Mesendoderm (in vitro differentiated cells): ENCODE measurements around the gene BRD7.

Experiments
- DNase-seq: peaks from one replicate; pipeline ENCODE4 v3.0.0; 2013
- H2AK5ac ChIP-seq: 2 replicates; pipeline ENCODE4 v1.6.1; 2013; ENCODE audit warnings: low read length, inconsistent platforms
- H2BK120ac ChIP-seq: 2 replicates; pipeline ENCODE4 v1.6.1; 2013; ENCODE audit warnings: low read depth, mild to moderate bottlenecking, low read length, moderate library complexity, mixed read lengths
- H2BK15ac ChIP-seq: replicated peaks from 2 replicates; pipeline ENCODE4 v1.6.1; 2013; ENCODE audit warnings: low read depth, mild to moderate bottlenecking, moderate library complexity
- H2BK5ac ChIP-seq: 2 replicates; pipeline ENCODE4 v1.6.1; 2013; ENCODE audit warnings: low read length, inconsistent platforms
- H3K18ac ChIP-seq: 2 replicates; pipeline ENCODE4 v1.6.1; 2013; ENCODE audit warnings: mild to moderate bottlenecking, low read length, mixed read lengths
- H3K23ac ChIP-seq: one replicate; pipeline ENCODE4 v1.6.1; 2013; ENCODE audit warnings: low read length
- H3K27ac ChIP-seq: 2 replicates; pipeline ENCODE4 v1.5.1; 2013; ENCODE audit warnings: low read depth, mild to moderate bottlenecking, inconsistent platforms, low read length, moderate library complexity
- H3K27me3 ChIP-seq: 2 replicates; pipeline ENCODE4 v1.6.1; 2013; ENCODE audit warnings: low read length, control low read depth, mild to moderate bottlenecking, inconsistent platforms; ENCODE audit not compliant: insufficient read depth, poor library complexity
- H3K36me3 ChIP-seq: 2 replicates; pipeline ENCODE4 v1.6.1; 2013; ENCODE audit warnings: low read length, inconsistent platforms; ENCODE audit not compliant: control insufficient read depth, insufficient read depth
- H3K4ac ChIP-seq: one replicate; pipeline ENCODE4 v1.6.1; 2013; ENCODE audit warnings: low read depth, mild to moderate bottlenecking, low read length, moderate library complexity
- H3K4me1 ChIP-seq: 2 replicates; pipeline ENCODE4 v1.6.1; 2013; ENCODE audit warnings: low read depth, low read length, inconsistent platforms; ENCODE audit not compliant: control insufficient read depth
- H3K4me2 ChIP-seq: 2 replicates; pipeline ENCODE4 v1.6.1; 2013; ENCODE audit warnings: low read length
- H3K4me3 ChIP-seq: 2 replicates; pipeline ENCODE4 v1.5.1; 2013; ENCODE audit warnings: mild to moderate bottlenecking, low read length
- H3K56ac ChIP-seq: one replicate; pipeline ENCODE4 v1.6.1; 2013; ENCODE audit warnings: low read length
- H3K79me1 ChIP-seq: 2 replicates; pipeline ENCODE4 v1.6.1; 2013; ENCODE audit warnings: low read length, inconsistent platforms
- H3K79me2 ChIP-seq: 2 replicates; pipeline ENCODE4 v1.6.1; 2013; ENCODE audit warnings: mild to moderate bottlenecking, low read length; ENCODE audit not compliant: control insufficient read depth, insufficient read depth
- H3K9ac ChIP-seq: 2 replicates; pipeline ENCODE4 v1.6.1; 2013; ENCODE audit warnings: low read length, inconsistent platforms
- H4K5ac ChIP-seq: one replicate; pipeline ENCODE4 v1.6.1; 2013; ENCODE audit warnings: low read length
- H4K8ac ChIP-seq: one replicate; pipeline ENCODE4 v1.6.1; 2013; ENCODE audit warnings: low read depth, mild to moderate bottlenecking, control low read depth, low read length, moderate library complexity
- WGBS: extraction: QIAGEN DNeasy Blood & Tissue Kit; methylation state at CpG from one replicate; pipeline ENCODE4 v1.1.7; 2013; ENCODE audit warnings: low lambda C conversion rate, missing lambda C conversion rate; ENCODE audit not compliant: insufficient coverage; ENCODE audit errors: extremely low coverage; 5-methylcytosine and 5-hydroxymethylcytosine counted together

BRD7 gene

GRCh38 chr16:50269061-50269705 lies 99.6 kb downstream of the BRD7 start:
- no peak overlapping the region for H3K27ac ChIP-seq
- H3K79me2 ChIP-seq = no peaks in the 10 kb centered on the region
- H4K5ac ChIP-seq = no peak overlapping the region
- no peaks in the 10 kb centered on the region for H3K27me3 ChIP-seq
- no peak overlapping the region for H2AK5ac ChIP-seq
- H3K4me2 ChIP-seq = no peak overlapping the region
- no peak overlapping the region for H2BK5ac ChIP-seq
- H2BK15ac ChIP-seq = no peak overlapping the region
- H3K4ac ChIP-seq = no peak overlapping the region
- no peak overlapping the region for H2BK120ac ChIP-seq
- H3K56ac ChIP-seq = peak overlapping the region; percentile 7
- no peaks in the 10 kb centered on the region for H3K36me3 ChIP-seq
- WGBS = no CpG with 5 or more reads among the region's 13 CpGs
- no peak overlapping the region for H3K9ac ChIP-seq
- H3K18ac ChIP-seq = no peak overlapping the region
- no peaks in the 10 kb centered on the region for H3K79me1 ChIP-seq
- no peak overlapping the region for H4K8ac ChIP-seq
- H3K4me1 ChIP-seq = peaks cover 8% of the 10 kb centered on the region
- H3K23ac ChIP-seq = no peak overlapping the region
- no peak for DNase-seq
- H3K4me3 ChIP-seq = no peak overlapping the region

GRCh38 chr16:50268352-50268751 lies 100.4 kb downstream of the BRD7 start:
- Histone ChIP-seq H3K4me2 (no peak overlapping the region), H3K79me1 (no peaks in the 10 kb centered on the region), H3K18ac (no peak overlapping the region), H4K5ac (no peak overlapping the region), H4K8ac (no peak overlapping the region), H3K36me3 (no peaks in the 10 kb centered on the region), H3K56ac (no peak overlapping the region), H3K27me3 (no peaks in the 10 kb centered on the region), H3K4me3 (no peak overlapping the region), H3K79me2 (no peaks in the 10 kb centered on the region), H2BK120ac (no peak overlapping the region), H2BK15ac (no peak overlapping the region), H3K4ac (no peak overlapping the region), H3K4me1 (peaks cover 8% of the 10 kb centered on the region), H3K27ac (no peak overlapping the region), H2BK5ac (no peak overlapping the region), H2AK5ac (no peak overlapping the region), H3K23ac (no peak overlapping the region), H3K9ac (no peak overlapping the region)
- WGBS = no CpG with 5 or more reads among the region's 5 CpGs
- DNase-seq = no peak

- Histone ChIP-seq H3K23ac (no peak overlapping the region), H4K5ac (no peak overlapping the region), H3K56ac (no peak overlapping the region), H3K27ac (no peak overlapping the region), H2BK15ac (no peak overlapping the region), H2BK5ac (no peak overlapping the region), H3K79me1 (no peaks in the 10 kb centered on the region), H3K27me3 (no peaks in the 10 kb centered on the region), H3K9ac (no peak overlapping the region), H3K4me1 (peaks cover 8% of the 10 kb centered on the region), H3K36me3 (no peaks in the 10 kb centered on the region), H2BK120ac (no peak overlapping the region), H3K4me2 (no peak overlapping the region), H3K4ac (no peak overlapping the region), H3K79me2 (no peaks in the 10 kb centered on the region), H3K18ac (no peak overlapping the region), H2AK5ac (no peak overlapping the region), H4K8ac (no peak overlapping the region), H3K4me3 (no peak overlapping the region)
- no CpG with 5 or more reads among the region's 3 CpGs for WGBS
- no peak for DNase-seq
Measured at GRCh38 chr16:50267651-50268050, 101.1 kb downstream of the BRD7 start.

- no peak overlapping the region for H3K4ac ChIP-seq
- no peaks in the 10 kb centered on the region for H3K27me3 ChIP-seq
- no peaks in the 10 kb centered on the region for H3K79me1 ChIP-seq
- H3K79me2 ChIP-seq = no peaks in the 10 kb centered on the region
- H3K27ac ChIP-seq = no peak overlapping the region
- no peak overlapping the region for H3K4me3 ChIP-seq
- no peak overlapping the region for H3K23ac ChIP-seq
- no peak overlapping the region for H2BK15ac ChIP-seq
- no peak overlapping the region for H4K8ac ChIP-seq
- H2BK120ac ChIP-seq = no peak overlapping the region
- no peak for DNase-seq
- no CpG with 5 or more reads among the region's 8 CpGs for WGBS
- H3K18ac ChIP-seq = no peak overlapping the region
- no peak overlapping the region for H3K56ac ChIP-seq
- peaks cover 8% of the 10 kb centered on the region for H3K4me1 ChIP-seq
- H2AK5ac ChIP-seq = no peak overlapping the region
- no peak overlapping the region for H3K9ac ChIP-seq
- no peak overlapping the region for H4K5ac ChIP-seq
- no peak overlapping the region for H2BK5ac ChIP-seq
- no peaks in the 10 kb centered on the region for H3K36me3 ChIP-seq
- no peak overlapping the region for H3K4me2 ChIP-seq
Measured at GRCh38 chr16:50267151-50267631, 101.6 kb downstream of the BRD7 start.

- H3K79me1 ChIP-seq = no peaks in the 10 kb centered on the region
- peak within 1 kb of the TSS; percentile 45 for H3K9ac ChIP-seq
- H3K79me2 ChIP-seq = no peaks in the 10 kb centered on the region
- no peak within 1 kb of the TSS for H4K8ac ChIP-seq
- H3K4ac ChIP-seq = no peak within 1 kb of the TSS
- WGBS = no CpG with 5 or more reads among the region's 25 CpGs
- H3K36me3 ChIP-seq = no peaks in the 10 kb centered on the region
- H3K27ac ChIP-seq = no peak within 1 kb of the TSS
- H2AK5ac ChIP-seq = no peak within 1 kb of the TSS
- H4K5ac ChIP-seq = peak within 1 kb of the TSS; percentile 91
- H3K56ac ChIP-seq = peak within 1 kb of the TSS; percentile 76
- no peak within 1 kb of the TSS for H3K4me3 ChIP-seq
- H2BK15ac ChIP-seq = no peak within 1 kb of the TSS
- peak; percentile 83 for DNase-seq
- peaks cover 8% of the 10 kb centered on the region for H3K4me1 ChIP-seq
- peak within 1 kb of the TSS; percentile 35 for H2BK5ac ChIP-seq
- no peak within 1 kb of the TSS for H2BK120ac ChIP-seq
- H3K23ac ChIP-seq = peak within 1 kb of the TSS; percentile 66
- no peak within 1 kb of the TSS for H3K4me2 ChIP-seq
- H3K27me3 ChIP-seq = no peaks in the 10 kb centered on the region
- H3K18ac ChIP-seq = peak within 1 kb of the TSS; percentile 24
Measured at GRCh38 chr16:50266337-50267091, 102.3 kb downstream of the BRD7 start, which contains the start of gene ADCY7. ADCY7 (plus strand) TSS chr16:50266551; CDS start chr16:50288180, 21,629 bp downstream.
